K562 (cell line): ENCODE data around the gene ZNF628. TPM values are rescaled to one million over a fixed set of nuclear protein-coding genes. Genes with fewer than 3 reads are reported as not detected.

ENCODE experiments used
- ATF7 ChIP-seq: fragments of 450-650 bp; IDR thresholded peaks from 2 replicates; pipeline ENCODE4 v1.7.1; 2014; ENCODE audit warnings: mild to moderate bottlenecking, moderate library complexity
- CC2D1A ChIP-seq: fragments of 450-650 bp; IDR thresholded peaks from 2 replicates; pipeline ENCODE4 v1.6.1; 2017; ENCODE audit warnings: mild to moderate bottlenecking
- CREB1 ChIP-seq, 2 experiments: sonication (generic) in 1 of 2; formaldehyde crosslinking in 1 of 2; IDR thresholded peaks; 2 replicates each; pipeline versions ENCODE4 v1.6.1 to v1.8.0; 2012 to 2022; ENCODE audit warnings: inconsistent platforms in 1 of 2, mild to moderate bottlenecking in 1 of 2, missing genetic modification reagents in 1 of 2, moderate library complexity in 1 of 2
- ETV1 ChIP-seq: fragments of 450-650 bp; conservative IDR thresholded peaks from 2 replicates; pipeline ENCODE4 v1.6.1; 2016; ENCODE audit warnings: missing genetic modification characterization, control low read depth, low read depth, missing compliant biosample characterization
- FOS ChIP-seq: IDR thresholded peaks from 3 replicates; pipeline ENCODE4 v1.6.1; 2011; ENCODE audit not compliant: insufficient read length; ENCODE audit errors: extremely low read depth
- GATAD2B ChIP-seq: fragments of 450-650 bp; IDR thresholded peaks from 2 replicates; pipeline ENCODE4 v1.6.1; 2017; ENCODE audit warnings: mild to moderate bottlenecking, borderline replicate concordance
- L3MBTL2 ChIP-seq: fragments of 450-650 bp; IDR thresholded peaks from 2 replicates; pipeline ENCODE4 v1.6.1; 2016; ENCODE audit warnings: mild to moderate bottlenecking, moderate library complexity
- PHF8 ChIP-seq: fragments of 200-600 bp; sonication (generic); IDR thresholded peaks from 2 replicates; pipeline ENCODE4 v1.6.1; 2012; ENCODE audit warnings: mixed run types, mild to moderate bottlenecking, inconsistent platforms, low read length, moderate library complexity, borderline replicate concordance
- RBM15 ChIP-seq: fragments of 200-400 bp; formaldehyde crosslinking; IDR thresholded peaks from 2 replicates; pipeline ENCODE4 v1.6.1; 2018; ENCODE audit warnings: mild to moderate bottlenecking, low read length, moderate library complexity; ENCODE audit not compliant: insufficient read depth
- SNRNP70 ChIP-seq: fragments of 200-400 bp; formaldehyde crosslinking; optimal IDR thresholded peaks from 2 replicates; pipeline ENCODE3; 2017; ENCODE audit warnings: low read depth, low read length
- SOX6 ChIP-seq: fragments of 450-650 bp; IDR thresholded peaks from 2 replicates; pipeline ENCODE4 v1.6.1; 2014; ENCODE audit warnings: mild to moderate bottlenecking
- SREBF1 ChIP-seq: fragments of 150-350 bp; IDR thresholded peaks from 2 replicates; pipeline ENCODE4 v1.6.1; 2014; ENCODE audit warnings: antibody characterized with exemption, low read depth, low read length, borderline replicate concordance
- YY1 ChIP-seq, 3 experiments: IDR thresholded peaks; 2 replicates each; pipeline ENCODE4 v1.6.1; 2011; ENCODE audit warnings: low read length in 2 of 3, mild to moderate bottlenecking in 2 of 3, moderate library complexity in 2 of 3, borderline replicate concordance in 1 of 3, control low read depth in 1 of 3, low read depth in 1 of 3; ENCODE audit not compliant: insufficient read depth in 3 of 3, insufficient replicate concordance in 2 of 3, control insufficient read depth in 1 of 3, insufficient read length in 1 of 3; ENCODE audit errors: extremely low read depth in 1 of 3
- ZNF143 ChIP-seq: sonication (generic); formaldehyde crosslinking; IDR thresholded peaks from 2 replicates; pipeline ENCODE4 v1.9.0; 2022; ENCODE audit warnings: mild to moderate bottlenecking, missing genetic modification reagents
- ZNF217 ChIP-seq: sonication (generic); formaldehyde crosslinking; IDR thresholded peaks from 2 replicates; pipeline ENCODE4 v1.8.0; 2022; ENCODE audit warnings: mild to moderate bottlenecking, missing genetic modification reagents
- polyA plus RNA-seq, 8 experiments: library from polyadenylated mRNA; depleted of rRNA in 4 of 8; stranded (reverse) in 5 of 8; unstranded in 3 of 8; fragments of >200 nt; fragmentation: Nextera tagmentation in 2 of 8; fragmentation: Illumina TruSeq in 1 of 8; extraction: Ambion mirVana in 2 of 8; extraction: Trizol in 1 of 8; gene quantifications; 2 replicates each; pipeline versions ENCODE4 v1.2.1 to v1.2.3, GENCODE V29; 2011 to 2014; ENCODE audit warnings: inconsistent platforms in 1 of 8, missing spikeins in 1 of 8
- total RNA-seq, 7 experiments: library from RNA; depleted of rRNA in 6 of 7; stranded (reverse); fragments of >200 nt in 6 of 7; fragmentation: Illumina TruSeq in 2 of 7; extraction: Trizol in 2 of 7; gene quantifications; 2 replicates each; pipeline versions ENCODE4 v1.2.1 to v1.2.3, GENCODE V29; 2011 to 2021; ENCODE audit warnings: low replicate concordance in 1 of 7
- TF ChIP-seq, protein P1 (sequence below), 2 experiments: fragments of 450-650 bp; IDR thresholded peaks; 2 replicates each; pipeline ENCODE4 v1.6.1; 2016
- TF ChIP-seq, protein P2 (sequence below), 2 experiments: IDR thresholded peaks; 2 replicates each; pipeline ENCODE4 v1.6.1; 2012; ENCODE audit warnings: improper control_type of control experiment in 2 of 2, low read depth in 2 of 2, low read length in 2 of 2, borderline replicate concordance in 1 of 2
- TF ChIP-seq, protein P3 (sequence below), 3 experiments: fragments of 200-800 bp in 1 of 3; fragments of 250-450 bp in 1 of 3; fragments of 450-650 bp in 1 of 3; sonication (Bioruptor Pico) in 1 of 3; sonication (Bioruptor generic) in 1 of 3; formaldehyde crosslinking in 1 of 3; IDR thresholded peaks; 2 replicates each; pipeline versions ENCODE4 v1.6.1 to v1.8.0; 2016 to 2022; ENCODE audit warnings: mild to moderate bottlenecking in 2 of 3, missing genetic modification characterization in 2 of 3, missing compliant biosample characterization in 1 of 3, moderate library complexity in 1 of 3

Gene ZNF628
- total and polyA plus RNA-seq, 9 of the 15 experiments (the other 6 are each of a cell fraction or from before 2014, with no cell fraction given), result 0.13 to 13.6 (median 2.2) TPM; not detected in 3

DNA sequence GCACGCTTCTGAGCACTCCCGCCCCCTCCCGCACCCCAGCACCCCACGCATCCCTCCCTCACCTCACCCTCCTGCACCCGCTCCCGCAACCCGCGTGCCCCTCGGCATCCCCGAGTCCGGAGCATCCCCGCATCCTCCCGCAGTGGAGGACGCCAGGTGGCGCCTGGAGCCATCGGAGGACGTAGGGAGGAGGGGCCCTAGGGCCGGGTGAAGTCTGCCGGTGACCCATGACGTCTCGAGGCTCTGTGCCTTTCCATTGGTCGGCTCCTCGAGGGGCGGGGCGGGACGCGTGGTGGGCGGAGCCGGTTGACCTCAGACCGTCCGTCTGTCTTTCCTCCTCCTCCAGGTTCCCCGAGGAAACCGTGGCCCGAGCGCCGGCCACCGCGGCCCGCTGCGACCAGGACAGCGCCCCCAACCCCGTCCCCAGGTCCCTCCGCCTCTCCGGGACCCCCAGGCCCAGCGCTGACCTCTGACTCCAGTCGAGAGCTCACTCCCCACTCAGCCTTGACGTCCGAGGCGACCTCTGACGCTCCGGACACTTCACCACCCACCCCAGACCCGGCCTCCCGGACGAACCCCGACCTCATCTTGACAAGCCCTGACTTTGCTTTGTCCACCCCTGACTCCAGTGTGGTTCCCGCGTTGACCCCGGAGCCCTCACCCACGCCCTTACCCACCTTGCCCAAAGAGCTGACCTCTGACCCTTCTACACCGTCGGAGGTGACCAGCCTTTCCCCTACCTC, 40.6 kb downstream of the ZNF628 start (continued):
- no peak for TF ChIP-seq ETV1 (tag)
- no peak for TF ChIP-seq RBM15
- TF ChIP-seq ZNF143 (CRISPR knock-in tag), result peak; percentile 45; the same call in 1 of the 2 replicates
- TF ChIP-seq, protein P1, sequence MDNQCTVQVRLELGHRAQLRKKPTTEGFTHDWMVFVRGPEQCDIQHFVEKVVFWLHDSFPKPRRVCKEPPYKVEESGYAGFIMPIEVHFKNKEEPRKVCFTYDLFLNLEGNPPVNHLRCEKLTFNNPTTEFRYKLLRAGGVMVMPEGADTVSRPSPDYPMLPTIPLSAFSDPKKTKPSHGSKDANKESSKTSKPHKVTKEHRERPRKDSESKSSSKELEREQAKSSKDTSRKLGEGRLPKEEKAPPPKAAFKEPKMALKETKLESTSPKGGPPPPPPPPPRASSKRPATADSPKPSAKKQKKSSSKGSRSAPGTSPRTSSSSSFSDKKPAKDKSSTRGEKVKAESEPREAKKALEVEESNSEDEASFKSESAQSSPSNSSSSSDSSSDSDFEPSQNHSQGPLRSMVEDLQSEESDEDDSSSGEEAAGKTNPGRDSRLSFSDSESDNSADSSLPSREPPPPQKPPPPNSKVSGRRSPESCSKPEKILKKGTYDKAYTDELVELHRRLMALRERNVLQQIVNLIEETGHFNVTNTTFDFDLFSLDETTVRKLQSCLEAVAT (IDR thresholded peaks at IDR 0.05), result peak in 1 of 2 experiments; percentile 15; a peak in 1 of 4 replicates
- no peak for TF ChIP-seq SNRNP70
- TF ChIP-seq SOX6, result peak; percentile 13; the same call in 1 of the 2 replicates
- TF ChIP-seq, protein P2, sequence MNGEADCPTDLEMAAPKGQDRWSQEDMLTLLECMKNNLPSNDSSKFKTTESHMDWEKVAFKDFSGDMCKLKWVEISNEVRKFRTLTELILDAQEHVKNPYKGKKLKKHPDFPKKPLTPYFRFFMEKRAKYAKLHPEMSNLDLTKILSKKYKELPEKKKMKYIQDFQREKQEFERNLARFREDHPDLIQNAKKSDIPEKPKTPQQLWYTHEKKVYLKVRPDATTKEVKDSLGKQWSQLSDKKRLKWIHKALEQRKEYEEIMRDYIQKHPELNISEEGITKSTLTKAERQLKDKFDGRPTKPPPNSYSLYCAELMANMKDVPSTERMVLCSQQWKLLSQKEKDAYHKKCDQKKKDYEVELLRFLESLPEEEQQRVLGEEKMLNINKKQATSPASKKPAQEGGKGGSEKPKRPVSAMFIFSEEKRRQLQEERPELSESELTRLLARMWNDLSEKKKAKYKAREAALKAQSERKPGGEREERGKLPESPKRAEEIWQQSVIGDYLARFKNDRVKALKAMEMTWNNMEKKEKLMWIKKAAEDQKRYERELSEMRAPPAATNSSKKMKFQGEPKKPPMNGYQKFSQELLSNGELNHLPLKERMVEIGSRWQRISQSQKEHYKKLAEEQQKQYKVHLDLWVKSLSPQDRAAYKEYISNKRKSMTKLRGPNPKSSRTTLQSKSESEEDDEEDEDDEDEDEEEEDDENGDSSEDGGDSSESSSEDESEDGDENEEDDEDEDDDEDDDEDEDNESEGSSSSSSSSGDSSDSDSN (IDR thresholded peaks at IDR 0.05; ENCODE audit: borderline replicate concordance in 1 of 2, low read depth in 2 of 2, low read length in 2 of 2), result 0 out of 4 replicates have a peak, but pooled peaks of 1 of the 2 experiments have one; percentile 13
- TF ChIP-seq ATF7, result peak; percentile 65
- TF ChIP-seq CREB1 (IDR thresholded peaks at IDR 0.05), result peak; percentile 96
- peak; percentile 98 for TF ChIP-seq CREB1 (CRISPR knock-in tag; IDR thresholded peaks at IDR 0.05)
- peak; percentile 31; the same call in 1 of the 2 replicates for TF ChIP-seq L3MBTL2
- peak in 1 of 3 experiments; percentile 50 for TF ChIP-seq YY1 (IDR thresholded peaks at IDR 0.05; ENCODE audit: borderline replicate concordance in 1 of 3, control insufficient read depth in 1 of 3, extremely low read depth in 1 of 3, insufficient read depth in 3 of 3, insufficient read length in 1 of 3, insufficient replicate concordance in 2 of 3, low read depth in 1 of 3, low read length in 2 of 3)
- peak; percentile 80 for TF ChIP-seq FOS
- no peak for TF ChIP-seq ZNF217 (CRISPR knock-in tag)
- TF ChIP-seq GATAD2B, result no peak
- peak; percentile 46; the same call in 1 of the 2 replicates for TF ChIP-seq PHF8
- TF ChIP-seq, protein P3, sequence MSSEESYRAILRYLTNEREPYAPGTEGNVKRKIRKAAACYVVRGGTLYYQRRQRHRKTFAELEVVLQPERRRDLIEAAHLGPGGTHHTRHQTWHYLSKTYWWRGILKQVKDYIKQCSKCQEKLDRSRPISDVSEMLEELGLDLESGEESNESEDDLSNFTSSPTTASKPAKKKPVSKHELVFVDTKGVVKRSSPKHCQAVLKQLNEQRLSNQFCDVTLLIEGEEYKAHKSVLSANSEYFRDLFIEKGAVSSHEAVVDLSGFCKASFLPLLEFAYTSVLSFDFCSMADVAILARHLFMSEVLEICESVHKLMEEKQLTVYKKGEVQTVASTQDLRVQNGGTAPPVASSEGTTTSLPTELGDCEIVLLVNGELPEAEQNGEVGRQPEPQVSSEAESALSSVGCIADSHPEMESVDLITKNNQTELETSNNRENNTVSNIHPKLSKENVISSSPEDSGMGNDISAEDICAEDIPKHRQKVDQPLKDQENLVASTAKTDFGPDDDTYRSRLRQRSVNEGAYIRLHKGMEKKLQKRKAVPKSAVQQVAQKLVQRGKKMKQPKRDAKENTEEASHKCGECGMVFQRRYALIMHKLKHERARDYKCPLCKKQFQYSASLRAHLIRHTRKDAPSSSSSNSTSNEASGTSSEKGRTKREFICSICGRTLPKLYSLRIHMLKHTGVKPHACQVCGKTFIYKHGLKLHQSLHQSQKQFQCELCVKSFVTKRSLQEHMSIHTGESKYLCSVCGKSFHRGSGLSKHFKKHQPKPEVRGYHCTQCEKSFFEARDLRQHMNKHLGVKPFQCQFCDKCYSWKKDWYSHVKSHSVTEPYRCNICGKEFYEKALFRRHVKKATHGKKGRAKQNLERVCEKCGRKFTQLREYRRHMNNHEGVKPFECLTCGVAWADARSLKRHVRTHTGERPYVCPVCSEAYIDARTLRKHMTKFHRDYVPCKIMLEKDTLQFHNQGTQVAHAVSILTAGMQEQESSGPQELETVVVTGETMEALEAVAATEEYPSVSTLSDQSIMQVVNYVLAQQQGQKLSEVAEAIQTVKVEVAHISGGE (CRISPR knock-in tag; IDR thresholded peaks at IDR 0.05), result peak in 1 of 3 experiments; percentile 87; a peak in 2 of 6 replicates
- peak; percentile 89 for TF ChIP-seq CC2D1A
- 0 out of 2 replicates have a peak, but pooled peaks have one; percentile 14 for TF ChIP-seq SREBF1
